H9 (cell line): ENCODE results near the gene SRGN. TPM values are rescaled to one million over a fixed set of nuclear protein-coding genes. Genes with fewer than 3 reads are reported as not detected.

Experiments
- DNase-seq: peaks from one replicate; pipeline ENCODE4 v3.0.0-alpha.2; 2017
- H2AFZ ChIP-seq: one replicate; pipeline ENCODE4 v1.6.1; 2013; ENCODE audit warnings: mild to moderate bottlenecking, low read length, control low read depth, moderate library complexity
- H2AK5ac ChIP-seq: 2 replicates; pipeline ENCODE4 v1.6.1; 2013; ENCODE audit warnings: low read length, control low read depth, mixed read lengths; ENCODE audit not compliant: insufficient read length
- H2BK120ac ChIP-seq: one replicate; pipeline ENCODE4 v1.6.1; 2013; ENCODE audit warnings: low read depth, mild to moderate bottlenecking, low read length, control low read depth, inconsistent platforms; ENCODE audit not compliant: poor library complexity, severe bottlenecking
- H2BK12ac ChIP-seq: 2 replicates; pipeline ENCODE4 v1.6.1; 2013; ENCODE audit warnings: low read length, control low read depth, mixed read lengths, low read depth; ENCODE audit not compliant: insufficient read length
- H2BK15ac ChIP-seq: 2 replicates; pipeline ENCODE4 v1.6.1; 2013; ENCODE audit warnings: low read depth, low read length, control low read depth
- H2BK20ac ChIP-seq: one replicate; pipeline ENCODE4 v1.6.1; 2013; ENCODE audit warnings: low read depth, mild to moderate bottlenecking, low read length, control low read depth, inconsistent platforms; ENCODE audit not compliant: poor library complexity, severe bottlenecking
- H2BK5ac ChIP-seq: 2 replicates; pipeline ENCODE4 v1.6.1; 2013; ENCODE audit warnings: low read length, control low read depth, mixed read lengths; ENCODE audit not compliant: insufficient read length
- H3K14ac ChIP-seq: 2 replicates; pipeline ENCODE4 v1.6.1; 2013; ENCODE audit warnings: low read length, control low read depth; ENCODE audit not compliant: insufficient read depth
- H3K18ac ChIP-seq: 2 replicates; pipeline ENCODE4 v1.6.1; 2013; ENCODE audit warnings: low read depth, mild to moderate bottlenecking, mixed read lengths, low read length, control low read depth; ENCODE audit not compliant: insufficient read length
- H3K23ac ChIP-seq: 2 replicates; pipeline ENCODE4 v1.6.1; 2013; ENCODE audit warnings: low read length, control low read depth, mixed read lengths, low read depth; ENCODE audit not compliant: insufficient read length
- H3K23me2 ChIP-seq: 2 replicates; pipeline ENCODE4 v1.6.1; 2013; ENCODE audit warnings: low read depth, mild to moderate bottlenecking, mixed read lengths, low read length, control low read depth; ENCODE audit not compliant: insufficient read length, poor library complexity, severe bottlenecking
- H3K27ac ChIP-seq: 2 replicates; pipeline ENCODE4 v1.5.1; 2013; ENCODE audit warnings: low read length, control low read depth, mixed read lengths, low read depth; ENCODE audit not compliant: insufficient read length
- H3K27me3 ChIP-seq: 2 replicates; pipeline ENCODE4 v1.6.1; 2013; ENCODE audit warnings: low read length, control low read depth, inconsistent platforms; ENCODE audit not compliant: insufficient read depth
- H3K4ac ChIP-seq: 2 replicates; pipeline ENCODE4 v1.6.1; 2013; ENCODE audit warnings: low read depth, mild to moderate bottlenecking, control low read depth, inconsistent platforms, low read length, moderate library complexity
- H3K4me1 ChIP-seq: 2 replicates; pipeline ENCODE4 v1.6.1; 2013; ENCODE audit warnings: low read length, control low read depth, inconsistent platforms; ENCODE audit not compliant: insufficient read depth
- H3K4me2 ChIP-seq: 2 replicates; pipeline ENCODE4 v1.6.1; 2013; ENCODE audit warnings: low read length, control low read depth, mixed read lengths; ENCODE audit not compliant: insufficient read length, insufficient read depth
- H3K56ac ChIP-seq: 2 replicates; pipeline ENCODE4 v1.6.1; 2013; ENCODE audit warnings: low read depth, mild to moderate bottlenecking, mixed read lengths, low read length, control low read depth; ENCODE audit not compliant: insufficient read length
- H3K79me1 ChIP-seq: 2 replicates; pipeline ENCODE4 v1.6.1; 2013; ENCODE audit warnings: low read depth, mild to moderate bottlenecking, moderate library complexity, low read length, control low read depth, inconsistent platforms; ENCODE audit not compliant: insufficient read depth, poor library complexity, severe bottlenecking
- H3K79me2 ChIP-seq: 2 replicates; pipeline ENCODE4 v1.6.1; 2013; ENCODE audit warnings: low read length, control low read depth, inconsistent platforms; ENCODE audit not compliant: insufficient read depth
- H3K9ac ChIP-seq: 2 replicates; pipeline ENCODE4 v1.6.1; 2013; ENCODE audit warnings: low read length, control low read depth, mixed read lengths; ENCODE audit not compliant: insufficient read length; ENCODE audit errors: extremely low read depth
- H3K9me3 ChIP-seq: one replicate; pipeline ENCODE4 v1.6.1; 2013; ENCODE audit warnings: low read depth, low read length, inconsistent platforms; ENCODE audit not compliant: control insufficient read depth
- H3T11ph ChIP-seq: one replicate; pipeline ENCODE4 v1.6.1; 2013; ENCODE audit warnings: mild to moderate bottlenecking, low read length, control low read depth, inconsistent platforms
- H4K20me1 ChIP-seq: one replicate; pipeline ENCODE4 v1.6.1; 2013; ENCODE audit not compliant: control insufficient read depth, insufficient read length, insufficient read depth
- H4K5ac ChIP-seq: 2 replicates; pipeline ENCODE4 v1.6.1; 2013; ENCODE audit warnings: low read depth, mild to moderate bottlenecking, mixed read lengths, low read length, control low read depth; ENCODE audit not compliant: insufficient read length
- H4K8ac ChIP-seq: replicated peaks from 2 replicates; pipeline ENCODE4 v1.6.1; 2013; ENCODE audit warnings: low read length, control low read depth, mixed read lengths, low read depth; ENCODE audit not compliant: insufficient read length
- H4K91ac ChIP-seq: 2 replicates; pipeline ENCODE4 v1.6.1; 2013; ENCODE audit warnings: low read depth, mild to moderate bottlenecking, moderate library complexity, mixed read lengths, low read length, control low read depth; ENCODE audit not compliant: insufficient read length
- H3K27ac Mint-ChIP-seq, 3 experiments: 2 replicates in 2 of 3; 3 replicates in 1 of 3; pipeline ENCODE4 v1.8.0; 2020 to 2021; ENCODE audit warnings: mixed read lengths in 3 of 3, mild to moderate bottlenecking in 1 of 3, moderate library complexity in 1 of 3
- H3K27me3 Mint-ChIP-seq: 2 replicates; pipeline ENCODE4 v1.8.0; 2021; ENCODE audit warnings: low read depth, mild to moderate bottlenecking, moderate library complexity, mixed read lengths
- H3K36me3 Mint-ChIP-seq, 3 experiments: 2 replicates in 2 of 3; 3 replicates in 1 of 3; pipeline ENCODE4 v1.8.0; 2020 to 2021; ENCODE audit warnings: low read depth in 3 of 3, mixed read lengths in 3 of 3; ENCODE audit not compliant: insufficient read depth in 1 of 3
- H3K4me1 Mint-ChIP-seq, 2 experiments: 2 replicates each; pipeline ENCODE4 v1.8.0; 2020; ENCODE audit warnings: mixed read lengths in 2 of 2
- H3K4me3 Mint-ChIP-seq, 2 experiments: 2 replicates in 1 of 2; 3 replicates in 1 of 2; pipeline ENCODE4 v1.8.0; 2020 to 2021; ENCODE audit warnings: mild to moderate bottlenecking in 2 of 2, mixed read lengths in 2 of 2, moderate library complexity in 1 of 2
- H3K9me3 Mint-ChIP-seq, 2 experiments: 2 replicates in 1 of 2; 3 replicates in 1 of 2; pipeline ENCODE4 v1.8.0; 2020; ENCODE audit warnings: mild to moderate bottlenecking in 2 of 2, mixed read lengths in 2 of 2, moderate library complexity in 1 of 2
- CTCF ChIP-seq: fragments of 200-600 bp; sonication (generic); conservative IDR thresholded peaks from 3 replicates; pipeline ENCODE4 v1.8.0; 2021; ENCODE audit warnings: antibody characterized with exemption, mild to moderate bottlenecking
- WGBS: extraction: QIAGEN DNeasy Blood & Tissue Kit; methylation state at CpG from one replicate; pipeline ENCODE4 v1.1.7; 2013; ENCODE audit warnings: missing lambda C conversion rate, low lambda C conversion rate, mixed read lengths; ENCODE audit not compliant: insufficient read length; ENCODE audit errors: extremely low coverage; 5-methylcytosine and 5-hydroxymethylcytosine counted together
- total RNA-seq: library from RNA; stranded (reverse); gene quantifications from 2 replicates; pipeline ENCODE4 v1.2.1, GENCODE V29; 2021

SRGN gene
- total RNA-seq, 1 experiment from 2014 or later = not detected

- H3K27ac ChIP-seq = no peak overlapping the region
Measured at GRCh38 chr10:69125554-69125953, 37.7 kb downstream of the SRGN start.

More at GRCh38 chr10:69125554-69125953, 37.7 kb downstream of the SRGN start:
- Histone ChIP-seq H3K18ac (no peak overlapping the region), H2BK20ac (no peak overlapping the region), H3K79me2 (peaks cover 6% of the 10 kb centered on the region; the same call in 1 of the 2 replicates), H3K27me3 (no peaks in the 10 kb centered on the region), H2AK5ac (no peak overlapping the region), H3K23me2 (peaks cover 6% of the 10 kb centered on the region), H3K4me2 (peak overlapping the region; percentile 87), H3K9me3 (no peaks in the 10 kb centered on the region), H3K9ac (no peak overlapping the region), H3K23ac (no peak overlapping the region), H3K79me1 (peaks cover 5% of the 10 kb centered on the region), H2AFZ (no peak overlapping the region), H4K91ac (no peak overlapping the region), H3K56ac (no peak overlapping the region), H3K4me1 (no peaks in the 10 kb centered on the region), H4K8ac (no peak overlapping the region), H3K4ac (no peak overlapping the region), H4K20me1 (no peaks in the 10 kb centered on the region), H2BK5ac (no peak overlapping the region), H2BK12ac (no peak overlapping the region), H3T11ph (no peak overlapping the region), H4K5ac (no peak overlapping the region), H2BK120ac (no peak overlapping the region), H2BK15ac (no peak overlapping the region), H3K14ac (no peak overlapping the region)
- H3K9me3 Mint-ChIP-seq = no peaks in the 10 kb centered on the region
- H3K27me3 Mint-ChIP-seq = no peaks in the 10 kb centered on the region
- no CpG with 5 or more reads among the region's 1 CpG for WGBS
- no peak for DNase-seq
- peaks cover 13 to 22% of the 10 kb centered on the region in 2 experiments for H3K4me1 Mint-ChIP-seq
- peaks cover 0 to 1% (median 0%) of the 10 kb centered on the region in 3 experiments; a peak in 1 of 7 replicates for H3K36me3 Mint-ChIP-seq
- no peak for TF ChIP-seq CTCF
- no peak overlapping the region; a peak in 1 of 7 replicates for H3K27ac Mint-ChIP-seq
- peak overlapping the region; percentile 89 to 97 for H3K4me3 Mint-ChIP-seq
